NCI-H774 (cell line): Measurements from ENCODE around the gene PPP1R12C.

ENCODE experiments used
- DNase-seq: peaks from one replicate; lab custom pipeline; 2025; lab: John Stamatoyannopoulos, UW

PPP1R12C gene

DNA sequence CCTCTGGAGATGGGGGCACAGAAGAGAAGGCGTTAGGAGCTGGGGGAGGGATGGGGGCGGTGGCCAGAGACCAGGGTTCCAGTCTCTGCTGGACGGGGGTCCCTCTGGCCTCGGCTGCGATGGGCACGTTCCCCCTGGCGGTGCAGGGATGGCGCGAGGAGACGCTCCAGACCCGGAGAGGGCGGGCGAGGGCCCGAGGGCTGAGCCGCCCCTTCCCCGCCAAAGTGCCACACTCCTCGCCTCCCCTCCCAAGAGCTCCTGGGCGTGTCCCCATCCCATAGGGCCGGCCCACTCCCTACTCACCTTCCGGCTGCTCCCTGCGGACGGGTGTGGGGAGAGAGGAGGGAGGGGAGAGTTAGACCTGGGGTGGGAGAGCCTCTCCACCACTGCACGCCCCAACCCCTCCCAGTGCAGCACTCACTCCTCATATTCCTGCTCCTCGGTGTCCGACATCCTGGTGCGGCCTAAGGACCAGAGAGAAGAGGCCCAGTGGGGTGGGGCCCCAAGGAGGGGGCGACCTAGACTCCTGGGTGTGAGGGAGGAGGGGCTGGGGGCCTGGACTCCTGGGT lies 29.4 kb upstream of the PPP1R12C start:
- peak; percentile 75 for DNase-seq

DNA sequence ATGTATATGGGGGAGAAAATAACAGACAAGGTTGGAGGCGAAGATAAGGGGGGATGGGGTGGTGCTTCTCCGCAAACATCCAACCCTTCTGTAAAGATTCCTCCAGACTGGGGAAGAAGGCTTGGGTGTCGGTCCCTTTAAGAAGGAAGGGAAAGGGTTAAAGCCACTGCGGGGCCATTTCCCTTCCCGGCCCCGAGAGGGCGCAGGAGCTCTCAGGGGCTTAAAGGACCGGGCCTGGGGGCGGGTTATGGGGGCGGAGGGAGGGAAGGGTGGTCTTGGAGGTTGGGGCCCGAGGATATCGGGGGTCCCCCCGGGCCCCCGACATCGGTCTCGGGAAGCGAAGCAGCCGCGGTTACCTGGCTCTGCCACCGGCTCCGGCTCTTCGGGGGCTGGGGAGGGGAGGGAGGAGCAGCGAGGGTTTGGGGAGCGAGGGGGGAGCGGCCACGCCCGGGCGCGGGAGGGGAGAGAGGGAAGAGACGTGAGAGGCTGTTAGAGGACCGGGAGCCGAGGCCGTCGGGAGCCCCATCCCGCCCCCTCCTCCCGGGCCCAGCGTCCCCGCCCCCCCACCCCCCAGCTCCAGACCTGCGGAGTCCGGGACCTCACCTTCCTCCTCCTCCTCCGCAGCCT lies 28.8 kb upstream of the PPP1R12C start:
- DNase-seq: peak; percentile 55

DNA sequence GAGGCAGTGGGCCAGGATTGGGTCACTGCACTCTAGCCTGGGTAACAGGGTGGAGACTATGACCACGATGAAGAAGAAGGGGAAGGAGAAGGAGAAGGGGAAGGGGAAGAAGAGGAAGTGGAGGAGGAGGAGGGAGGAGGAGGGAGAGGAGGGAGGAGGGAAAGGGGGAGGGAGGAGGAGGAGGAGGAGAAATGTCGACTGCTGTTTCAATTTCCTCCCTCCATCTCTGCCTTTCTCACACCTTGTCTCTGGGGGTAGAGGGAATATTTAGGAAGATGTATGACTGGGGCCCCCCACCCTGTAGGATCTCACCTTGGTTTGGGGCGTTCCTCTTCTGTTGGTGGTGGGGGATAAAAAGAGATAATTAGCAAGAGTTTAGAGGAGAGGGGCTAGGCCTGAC lies 27.8 kb upstream of the PPP1R12C start:
- DNase-seq: no peak

DNA sequence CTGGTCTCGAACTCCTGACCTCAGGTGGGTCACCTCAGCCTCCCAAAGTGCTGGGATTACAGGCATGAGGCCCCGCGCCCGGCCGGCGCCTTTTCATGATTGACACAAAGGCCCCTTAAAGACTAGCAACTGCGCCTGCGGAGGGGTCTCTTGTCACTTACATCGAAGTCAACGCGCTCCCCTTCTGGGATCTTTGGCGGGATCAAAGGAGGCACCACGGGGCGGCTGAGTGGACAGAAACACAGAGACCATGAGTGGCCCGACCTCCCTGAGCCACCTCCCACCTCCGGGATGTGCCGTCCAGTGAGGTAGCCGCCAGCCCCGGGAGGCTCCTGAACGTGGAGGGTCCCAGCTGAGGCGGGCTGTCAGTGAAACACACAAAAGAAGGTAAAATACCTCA lies 24.3 kb upstream of the PPP1R12C start:
- no peak for DNase-seq

DNA sequence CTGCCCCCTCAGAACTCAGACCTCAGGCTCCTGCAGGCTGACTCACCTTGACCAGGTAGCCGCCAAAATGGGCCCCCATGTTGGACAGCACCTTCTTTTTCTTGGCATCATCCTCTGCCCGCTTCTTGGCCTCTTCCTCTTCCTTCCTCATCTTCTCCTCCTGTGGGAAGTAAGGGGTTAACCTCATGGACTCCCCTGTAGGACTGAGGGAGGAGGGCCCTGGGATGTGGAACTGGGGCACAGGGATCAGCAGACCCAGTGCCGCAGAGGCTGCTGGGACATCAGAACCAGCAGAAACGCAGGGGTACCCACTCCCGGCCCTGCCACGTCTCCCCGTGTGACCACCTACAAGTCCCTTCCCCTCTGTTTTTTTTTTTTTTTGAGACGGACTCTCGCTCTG lies 20.5 kb upstream of the PPP1R12C start:
- no peak for DNase-seq

DNA sequence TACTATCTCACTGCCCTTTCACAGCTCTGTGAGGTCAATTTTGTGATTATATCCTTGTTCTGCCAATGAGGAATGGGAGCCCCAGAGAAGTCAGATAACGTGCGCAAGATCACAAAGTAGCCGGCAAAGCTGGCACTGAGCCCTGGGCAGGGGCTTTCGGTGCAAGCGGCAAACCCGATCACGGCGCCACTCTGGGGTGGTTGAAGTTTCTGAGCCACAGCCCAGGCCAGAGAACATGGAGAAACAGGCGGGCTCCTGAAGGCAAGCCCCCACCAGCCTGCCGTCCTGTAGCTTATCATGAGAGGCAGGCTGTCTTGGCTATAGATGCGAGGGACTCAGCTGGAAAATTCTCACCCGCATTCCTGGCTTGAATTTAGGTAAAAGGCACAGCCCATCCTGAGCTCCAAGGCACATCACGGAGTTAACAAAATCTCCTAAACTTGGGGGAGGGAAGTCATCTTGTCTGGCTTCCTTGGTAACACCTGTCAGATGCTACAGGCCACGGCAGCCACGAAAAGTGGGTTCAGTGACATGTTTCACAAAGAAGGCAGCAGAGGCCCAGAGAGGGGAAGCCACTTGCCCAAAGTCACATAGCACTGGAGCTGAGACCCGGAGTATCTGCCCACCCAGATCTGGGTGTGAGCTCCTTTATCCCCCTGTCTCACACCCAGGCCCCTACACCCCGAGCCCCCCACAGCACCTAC lies 19.1 kb upstream of the PPP1R12C start:
- DNase-seq: no peak

DNA sequence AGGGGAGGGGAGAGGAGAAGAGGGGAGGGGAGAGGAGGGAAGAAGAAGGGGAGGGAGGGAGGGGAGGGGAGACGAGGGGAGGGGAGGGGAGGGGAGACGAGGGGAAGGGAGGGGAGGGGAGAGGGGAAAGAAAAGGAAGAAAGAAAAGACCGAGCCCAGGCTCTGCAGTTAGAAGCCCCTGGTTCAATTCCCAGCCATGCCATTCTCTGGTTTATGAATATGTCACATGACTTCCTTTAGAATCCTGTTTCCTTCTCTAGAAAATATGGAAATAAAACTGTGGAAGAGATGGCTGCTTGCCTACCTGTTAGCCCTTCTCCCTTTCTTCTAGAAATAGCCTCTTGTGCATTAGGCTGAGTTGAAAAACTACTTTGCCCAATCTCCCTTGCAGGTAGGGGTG lies 17.3 kb upstream of the PPP1R12C start:
- DNase-seq: no peak

DNA sequence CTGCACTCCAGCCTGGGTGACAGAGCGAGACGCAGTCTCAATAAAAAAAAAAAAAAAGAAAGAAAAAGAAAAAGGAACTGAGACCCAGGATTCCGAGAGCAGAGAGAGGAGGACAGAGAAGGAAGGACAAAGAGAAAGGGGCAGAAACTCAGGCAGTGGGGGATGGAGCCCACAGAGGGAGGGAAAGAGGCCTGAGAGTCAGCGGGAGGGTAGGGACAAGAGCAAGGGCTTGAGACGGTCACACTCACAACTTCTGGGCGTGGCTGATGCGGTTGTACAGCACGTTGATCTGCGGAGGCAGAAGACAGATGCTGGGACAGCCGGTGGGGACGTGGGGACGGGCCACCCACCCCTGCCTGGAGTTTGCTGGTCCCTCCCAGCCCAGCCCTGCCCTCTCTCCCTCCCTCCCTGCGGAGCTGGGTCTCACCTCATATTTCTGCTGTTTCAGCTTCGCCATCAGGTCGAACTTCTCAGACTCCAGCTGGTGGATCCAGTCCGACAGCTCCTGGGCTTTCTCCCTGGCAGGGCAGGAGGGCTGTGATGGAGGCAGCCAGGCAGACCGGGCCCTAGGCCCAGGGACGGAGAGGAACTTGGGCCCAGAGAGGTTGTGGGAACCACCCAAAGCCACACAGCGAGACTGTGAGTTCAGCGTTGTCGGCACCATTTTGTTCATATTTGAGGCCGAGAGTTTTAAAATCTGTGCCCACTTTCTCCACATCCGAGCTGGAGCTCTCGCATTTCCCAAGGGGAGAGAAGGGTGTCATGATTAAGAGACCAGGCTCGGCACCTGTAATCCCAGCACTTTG lies 16.4 kb upstream of the PPP1R12C start:
- DNase-seq: no peak

DNA sequence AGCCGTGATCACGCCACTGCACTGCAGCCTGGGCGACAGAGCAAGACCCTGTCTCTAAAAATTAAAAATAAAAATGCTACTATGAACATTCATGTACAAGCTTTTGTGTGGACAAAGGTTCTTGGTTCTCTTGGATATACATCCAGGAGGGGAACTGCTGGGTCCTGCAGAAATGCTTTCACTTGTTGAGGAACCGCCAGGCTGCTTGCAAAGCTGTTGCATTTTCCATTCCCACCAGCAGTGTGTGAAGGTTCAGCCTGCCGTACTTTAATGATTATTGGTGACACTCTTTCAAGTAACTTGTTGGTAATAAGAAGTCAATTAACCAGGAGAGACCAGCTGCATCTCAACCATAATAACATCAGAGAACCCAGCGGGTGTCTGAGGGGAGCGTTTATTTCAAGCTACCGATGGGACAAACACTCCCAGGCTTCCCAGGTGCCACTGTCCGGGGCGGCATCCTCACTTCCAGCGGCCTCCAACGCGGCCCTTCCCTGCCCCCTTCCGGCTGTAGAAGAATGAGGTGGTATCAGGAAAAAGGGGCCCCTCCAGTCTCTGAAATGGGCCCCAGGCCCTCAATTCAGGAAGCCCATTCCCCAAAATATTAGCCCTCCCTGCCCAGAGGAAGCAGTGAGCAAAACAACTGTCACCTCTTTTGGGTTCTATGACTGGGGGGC lies 15.2 kb upstream of the PPP1R12C start:
- DNase-seq: no peak

DNA sequence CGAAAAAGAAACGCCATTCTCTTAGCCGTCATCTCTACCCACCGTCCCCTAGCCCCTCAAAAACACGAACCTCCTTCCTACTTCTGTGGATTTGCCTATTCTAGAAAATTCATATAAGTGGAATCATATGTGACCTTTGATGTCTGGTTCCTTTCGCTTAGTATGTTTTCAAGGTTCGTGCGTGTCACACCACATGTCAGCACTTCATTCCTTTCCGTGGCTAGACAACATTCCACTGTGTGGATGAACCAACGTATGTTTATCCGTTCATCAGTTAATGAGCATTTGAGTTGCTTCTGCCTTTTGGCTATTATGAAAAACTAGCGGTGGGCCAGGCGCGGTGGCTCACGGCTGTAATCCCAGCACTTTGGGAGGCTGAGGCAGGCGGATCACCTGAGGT lies 14.0 kb upstream of the PPP1R12C start:
- DNase-seq: no peak

DNA sequence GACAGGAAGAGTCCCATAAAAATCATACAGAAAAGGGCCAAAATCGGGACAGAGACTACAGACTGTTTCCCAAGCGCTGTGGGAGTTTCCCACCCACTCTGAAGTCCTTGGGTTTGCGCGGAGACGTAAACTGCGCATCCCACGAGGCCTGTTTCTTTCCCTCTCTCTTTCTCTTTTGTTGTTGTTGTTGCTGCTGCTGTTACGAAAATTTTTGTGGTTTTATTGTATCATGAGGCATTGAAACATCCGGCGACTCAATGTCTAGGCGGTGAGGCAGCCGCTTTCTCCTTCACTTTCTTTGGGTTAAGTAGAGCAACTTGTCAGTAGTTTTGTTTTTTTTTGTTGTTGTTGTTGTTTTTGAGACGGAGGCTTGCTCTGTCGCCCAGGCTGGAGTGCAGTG lies 1.6 kb upstream of the PPP1R12C start:
- DNase-seq: no peak

DNA sequence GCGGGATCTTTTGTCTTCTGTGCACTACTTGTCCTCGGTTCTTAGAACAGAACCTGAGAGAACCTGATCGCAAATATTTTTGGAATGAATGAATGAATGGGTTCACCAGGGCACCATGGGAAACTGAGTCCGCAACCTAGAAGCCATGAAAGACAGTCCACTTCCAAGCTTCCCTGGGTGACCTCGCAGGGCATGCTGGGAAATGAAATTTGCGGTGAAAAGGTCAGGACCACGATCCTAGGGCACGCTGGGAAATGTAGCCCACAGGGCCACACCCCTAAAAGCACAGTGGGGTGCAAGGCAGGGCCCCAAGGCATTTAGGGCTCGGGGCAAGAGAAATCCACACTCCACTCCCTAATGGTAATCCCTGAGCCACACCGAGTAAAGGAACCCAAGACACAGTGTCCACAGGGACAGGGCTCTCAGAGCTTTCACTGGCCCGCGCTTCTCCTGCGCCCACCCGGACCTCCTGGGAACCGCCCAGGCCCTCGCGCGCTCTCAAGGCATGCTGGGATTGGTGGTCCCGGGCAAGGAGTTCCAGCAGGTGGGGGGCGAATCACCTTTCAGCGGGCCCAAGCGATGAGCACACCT lies 1.1 kb upstream of the PPP1R12C start:
- no peak for DNase-seq

DNA sequence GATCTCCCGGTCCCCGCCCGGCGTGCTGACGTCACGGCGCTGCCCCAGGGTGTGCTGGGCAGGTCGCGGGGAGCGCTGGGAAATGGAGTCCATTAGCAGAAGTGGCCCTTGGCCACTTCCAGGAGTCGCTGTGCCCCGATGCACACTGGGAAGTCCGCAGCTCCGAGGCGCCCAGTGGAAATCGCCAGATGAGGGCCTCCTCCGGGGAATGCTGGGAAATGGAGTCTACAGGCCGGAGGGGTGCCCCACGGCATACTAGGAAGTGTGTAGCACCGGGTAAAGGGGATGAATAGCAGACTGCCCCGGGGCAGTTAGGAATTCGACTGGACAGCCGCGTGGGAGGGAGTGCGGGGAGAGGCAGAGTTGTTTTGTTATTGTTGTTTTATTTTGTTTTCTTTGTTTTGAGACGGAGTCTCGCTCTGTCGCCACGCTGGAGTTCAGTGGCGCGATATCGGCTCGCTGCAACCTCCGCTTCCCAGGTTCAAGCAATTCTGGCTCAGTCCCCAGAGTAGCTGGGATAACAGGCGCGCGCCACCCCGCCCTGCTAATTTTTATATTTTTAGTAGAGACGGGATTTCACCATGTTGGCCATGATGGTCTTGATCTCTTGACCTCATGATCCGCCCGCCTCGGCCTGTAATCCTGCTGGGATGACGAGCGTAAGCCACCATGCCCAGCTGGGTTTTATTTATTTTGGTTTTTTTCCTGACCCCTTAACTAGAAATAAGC lies 390 bp upstream of the PPP1R12C start:
- peak; percentile 98 for DNase-seq

DNA sequence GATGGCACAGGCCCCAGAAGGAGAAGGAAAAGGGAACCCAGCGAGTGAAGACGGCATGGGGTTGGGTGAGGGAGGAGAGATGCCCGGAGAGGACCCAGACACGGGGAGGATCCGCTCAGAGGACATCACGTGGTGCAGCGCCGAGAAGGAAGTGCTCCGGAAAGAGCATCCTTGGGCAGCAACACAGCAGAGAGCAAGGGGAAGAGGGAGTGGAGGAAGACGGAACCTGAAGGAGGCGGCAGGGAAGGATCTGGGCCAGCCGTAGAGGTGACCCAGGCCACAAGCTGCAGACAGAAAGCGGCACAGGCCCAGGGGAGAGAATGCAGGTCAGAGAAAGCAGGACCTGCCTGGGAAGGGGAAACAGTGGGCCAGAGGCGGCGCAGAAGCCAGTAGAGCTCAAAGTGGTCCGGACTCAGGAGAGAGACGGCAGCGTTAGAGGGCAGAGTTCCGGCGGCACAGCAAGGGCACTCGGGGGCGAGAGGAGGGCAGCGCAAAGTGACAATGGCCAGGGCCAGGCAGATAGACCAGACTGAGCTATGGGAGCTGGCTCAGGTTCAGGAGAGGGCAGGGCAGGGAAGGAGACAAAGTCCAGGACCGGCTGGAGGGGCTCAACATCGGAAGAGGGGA lies 1.1 kb downstream of the PPP1R12C start:
- no peak for DNase-seq

DNA sequence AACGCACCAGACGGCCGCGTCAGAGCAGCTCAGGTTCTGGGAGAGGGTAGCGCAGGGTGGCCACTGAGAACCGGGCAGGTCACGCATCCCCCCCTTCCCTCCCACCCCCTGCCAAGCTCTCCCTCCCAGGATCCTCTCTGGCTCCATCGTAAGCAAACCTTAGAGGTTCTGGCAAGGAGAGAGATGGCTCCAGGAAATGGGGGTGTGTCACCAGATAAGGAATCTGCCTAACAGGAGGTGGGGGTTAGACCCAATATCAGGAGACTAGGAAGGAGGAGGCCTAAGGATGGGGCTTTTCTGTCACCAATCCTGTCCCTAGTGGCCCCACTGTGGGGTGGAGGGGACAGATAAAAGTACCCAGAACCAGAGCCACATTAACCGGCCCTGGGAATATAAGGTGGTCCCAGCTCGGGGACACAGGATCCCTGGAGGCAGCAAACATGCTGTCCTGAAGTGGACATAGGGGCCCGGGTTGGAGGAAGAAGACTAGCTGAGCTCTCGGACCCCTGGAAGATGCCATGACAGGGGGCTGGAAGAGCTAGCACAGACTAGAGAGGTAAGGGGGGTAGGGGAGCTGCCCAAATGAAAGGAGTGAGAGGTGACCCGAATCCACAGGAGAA lies 1.9 kb downstream of the PPP1R12C start:
- DNase-seq: no peak

DNA sequence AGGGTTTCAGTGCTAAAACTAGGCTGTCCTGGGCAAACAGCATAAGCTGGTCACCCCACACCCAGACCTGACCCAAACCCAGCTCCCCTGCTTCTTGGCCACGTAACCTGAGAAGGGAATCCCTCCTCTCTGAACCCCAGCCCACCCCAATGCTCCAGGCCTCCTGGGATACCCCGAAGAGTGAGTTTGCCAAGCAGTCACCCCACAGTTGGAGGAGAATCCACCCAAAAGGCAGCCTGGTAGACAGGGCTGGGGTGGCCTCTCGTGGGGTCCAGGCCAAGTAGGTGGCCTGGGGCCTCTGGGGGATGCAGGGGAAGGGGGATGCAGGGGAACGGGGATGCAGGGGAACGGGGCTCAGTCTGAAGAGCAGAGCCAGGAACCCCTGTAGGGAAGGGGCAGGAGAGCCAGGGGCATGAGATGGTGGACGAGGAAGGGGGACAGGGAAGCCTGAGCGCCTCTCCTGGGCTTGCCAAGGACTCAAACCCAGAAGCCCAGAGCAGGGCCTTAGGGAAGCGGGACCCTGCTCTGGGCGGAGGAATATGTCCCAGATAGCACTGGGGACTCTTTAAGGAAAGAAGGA lies 2.8 kb downstream of the PPP1R12C start:
- DNase-seq: no peak

DNA sequence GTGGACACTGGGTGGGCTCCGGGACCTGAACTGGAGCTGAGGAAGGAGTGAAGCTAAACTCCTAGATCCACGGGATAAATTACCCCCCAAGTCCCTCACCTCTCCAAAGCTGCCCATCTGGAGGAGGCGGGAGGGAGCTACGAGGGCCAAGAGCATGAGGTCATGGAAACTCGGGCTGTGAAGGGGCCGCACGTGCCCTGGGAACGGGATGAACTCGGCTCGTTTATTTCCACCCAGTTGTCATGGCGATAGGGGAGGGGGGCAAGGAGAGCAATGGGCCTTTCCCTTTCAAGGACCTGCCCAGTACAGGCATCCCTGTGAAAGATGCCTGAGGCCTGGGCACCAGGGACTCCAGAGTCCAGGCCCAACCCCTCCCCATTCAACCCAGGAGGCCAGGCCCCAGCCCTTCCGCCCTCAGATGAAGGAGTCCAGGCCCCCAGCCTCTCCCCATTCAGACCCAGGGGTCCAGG lies 3.8 kb downstream of the PPP1R12C start:
- no peak for DNase-seq

DNA sequence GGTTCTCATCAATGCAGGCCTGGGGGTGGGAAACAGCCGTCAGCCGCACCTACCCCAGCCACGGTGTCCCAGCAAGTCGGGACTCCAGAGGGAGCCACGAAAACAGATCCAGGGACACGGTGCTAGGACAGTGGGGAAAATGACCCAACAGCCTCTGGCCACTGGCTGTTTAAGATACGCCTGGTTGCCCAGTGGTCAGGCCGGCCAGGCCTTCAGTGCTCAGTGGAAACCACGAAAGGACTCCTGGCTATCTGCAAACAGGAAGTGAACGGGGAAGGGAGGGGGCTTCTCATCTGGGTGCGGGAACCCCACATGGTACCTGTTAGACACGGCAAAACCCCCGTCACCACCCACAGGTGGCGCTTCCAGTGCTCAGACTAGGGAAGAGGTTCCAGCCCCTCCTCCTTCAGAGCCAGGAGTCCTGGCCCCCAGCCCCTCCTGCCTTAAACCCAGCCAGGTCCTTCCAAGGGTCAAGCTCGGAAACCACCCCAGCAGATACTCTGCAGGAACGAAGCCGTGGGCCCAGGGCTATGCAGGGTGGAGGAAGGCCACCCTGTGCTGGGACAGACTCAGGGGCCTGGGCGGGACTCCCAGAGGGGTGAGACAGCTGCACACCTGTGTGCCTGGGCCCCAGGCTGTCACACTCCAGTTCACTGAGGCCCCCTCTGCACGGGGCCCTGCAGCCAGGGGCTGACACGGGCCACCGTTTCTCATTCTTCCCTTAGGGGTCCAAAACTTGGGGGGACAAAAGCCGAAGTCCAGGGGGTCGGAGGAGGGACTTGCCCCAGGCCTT lies 4.5 kb downstream of the PPP1R12C start:
- DNase-seq: no peak

DNA sequence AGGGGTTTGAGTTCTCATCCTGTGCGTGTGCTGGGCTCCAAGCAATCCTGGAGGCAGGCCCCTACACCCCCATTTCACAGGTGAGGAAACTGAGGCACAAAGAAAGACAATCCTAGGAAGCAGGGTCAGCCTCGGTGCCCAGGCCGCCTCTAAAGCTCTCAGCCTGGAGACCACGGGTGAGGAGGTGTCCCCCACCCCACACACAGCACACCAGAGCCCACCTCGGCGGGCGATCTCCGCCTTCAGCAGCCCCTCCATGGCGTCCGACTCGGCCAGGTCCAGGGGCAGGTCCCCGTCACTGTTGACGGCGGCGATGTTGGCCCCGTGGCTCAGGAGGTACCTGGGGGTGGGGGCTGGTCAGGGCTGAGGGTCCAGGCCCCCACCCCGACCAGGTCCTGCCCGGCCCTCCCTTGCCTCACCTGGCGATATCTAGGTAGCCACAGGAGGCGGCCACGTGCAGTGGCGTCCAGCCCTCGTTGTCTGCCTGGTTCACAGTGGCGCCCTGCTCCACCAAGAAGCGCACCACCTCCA lies 5.1 kb downstream of the PPP1R12C start:
- no peak for DNase-seq
